ENCODE results near the gene UBE2J1.

Gene UBE2J1

GRCh38 chr6:89348372-89348771 lies 4.2 kb downstream of the UBE2J1 start:
- H3K4me3 ChIP-seq (ENCODE audit: control insufficient read depth, low read depth, low read length): no peak overlapping the region
- no peak for DNase-seq (ENCODE audit: low read depth)
- TF ChIP-seq CTCF (conservative IDR thresholded peaks at IDR 0.05; ENCODE audit: control insufficient read depth, insufficient read depth, low read depth, low read length): no peak

GRCh38 chr6:89347825-89348224 lies 4.7 kb downstream of the UBE2J1 start:
- DNase-seq (ENCODE audit: low read depth): no peak
- no peak for TF ChIP-seq CTCF (conservative IDR thresholded peaks at IDR 0.05; ENCODE audit: control insufficient read depth, insufficient read depth, low read depth, low read length)
- H3K4me3 ChIP-seq (ENCODE audit: control insufficient read depth, low read depth, low read length): no peak overlapping the region

- DNase-seq (ENCODE audit: low read depth): no peak
- H3K4me3 ChIP-seq (ENCODE audit: control insufficient read depth, low read depth, low read length): no peak overlapping the region
- no peak for TF ChIP-seq CTCF (conservative IDR thresholded peaks at IDR 0.05; ENCODE audit: control insufficient read depth, insufficient read depth, low read depth, low read length)
These were observed 6.1 kb downstream of the UBE2J1 start for GRCh38 chr6:89346433-89346832.

GRCh38 chr6:89339565-89339964 lies 13.0 kb downstream of the UBE2J1 start:
- H3K4me3 ChIP-seq (ENCODE audit: control insufficient read depth, low read depth, low read length): no peak overlapping the region
- TF ChIP-seq CTCF (conservative IDR thresholded peaks at IDR 0.05; ENCODE audit: control insufficient read depth, insufficient read depth, low read depth, low read length): no peak
- DNase-seq (ENCODE audit: low read depth): peak; percentile 29

- TF ChIP-seq CTCF (conservative IDR thresholded peaks at IDR 0.05; ENCODE audit: control insufficient read depth, insufficient read depth, low read depth, low read length): no peak
- DNase-seq (ENCODE audit: low read depth): no peak
- no peak overlapping the region for H3K4me3 ChIP-seq (ENCODE audit: control insufficient read depth, low read depth, low read length)
These were observed 17.4 kb downstream of the UBE2J1 start for GRCh38 chr6:89335164-89335563.

GRCh38 chr6:89330910-89331309 lies 21.6 kb downstream of the UBE2J1 start:
- no peak for TF ChIP-seq CTCF (conservative IDR thresholded peaks at IDR 0.05; ENCODE audit: control insufficient read depth, insufficient read depth, low read depth, low read length)
- H3K4me3 ChIP-seq (ENCODE audit: control insufficient read depth, low read depth, low read length): no peak overlapping the region
- DNase-seq (ENCODE audit: low read depth): no peak

GRCh38 chr6:89328976-89329375 lies 23.5 kb downstream of the UBE2J1 start:
- no peak overlapping the region for H3K4me3 ChIP-seq (ENCODE audit: control insufficient read depth, low read depth, low read length)
- TF ChIP-seq CTCF (conservative IDR thresholded peaks at IDR 0.05; ENCODE audit: control insufficient read depth, insufficient read depth, low read depth, low read length): no peak
- no peak for DNase-seq (ENCODE audit: low read depth)
